Fibroblast of lung (primary cell): ENCODE data around the gene SELENOO. TPM values are rescaled to one million over a fixed set of nuclear protein-coding genes. Genes with fewer than 3 reads are reported as not detected.
A peak's percentile ranks its signal among the peaks of the same experiment; 100 is the strongest.

Experiments used
- DNase-seq, 2 donors: peaks; one replicate each; pipeline versions ENCODE4 v3.0.0 to v3.0.0-alpha.2; 2010; ENCODE audit warnings: low read depth in 2 of 2
- H2AFZ ChIP-seq: 2 replicates; pipeline ENCODE4 v1.5.1; 2012; ENCODE audit warnings: low read length, control low read depth, inconsistent platforms
- H3K27ac ChIP-seq: 2 replicates; pipeline ENCODE4 v1.5.1; 2011; ENCODE audit warnings: low read length, control low read depth; ENCODE audit not compliant: insufficient read depth
- H3K27me3 ChIP-seq: 2 replicates; pipeline ENCODE4 v1.5.1; 2011; ENCODE audit warnings: mild to moderate bottlenecking, low read length; ENCODE audit not compliant: control insufficient read depth, insufficient read depth
- H3K36me3 ChIP-seq: 2 replicates; pipeline ENCODE4 v1.5.1; 2011; ENCODE audit warnings: low read length; ENCODE audit not compliant: control insufficient read depth, insufficient read depth
- H3K4me1 ChIP-seq: 2 replicates; pipeline ENCODE4 v1.5.1; 2011; ENCODE audit warnings: low read length; ENCODE audit not compliant: control insufficient read depth, insufficient read depth; ENCODE audit errors: extremely low read depth
- H3K4me2 ChIP-seq: 2 replicates; pipeline ENCODE4 v1.5.1; 2011; ENCODE audit warnings: low read length, control low read depth; ENCODE audit not compliant: insufficient read depth; ENCODE audit errors: extremely low read depth
- H3K4me3 ChIP-seq, 4 experiments: fragments of 200-600 bp in 1 of 4; sonication (generic) in 1 of 4; replicated peaks in 1 of 4; 2 replicates each; pipeline ENCODE4 v1.5.1; 2011 to 2016; ENCODE audit warnings: low read length in 4 of 4, low read depth in 3 of 4, mild to moderate bottlenecking in 3 of 4, control low read depth in 2 of 4, inconsistent platforms in 1 of 4, mixed read lengths in 1 of 4; ENCODE audit not compliant: insufficient read depth in 1 of 4; ENCODE audit errors: control extremely low read depth in 1 of 4
- H3K79me2 ChIP-seq: 2 replicates; pipeline ENCODE4 v1.5.1; 2012; ENCODE audit warnings: mild to moderate bottlenecking, low read length, inconsistent platforms; ENCODE audit not compliant: control insufficient read depth, insufficient read depth
- H3K9ac ChIP-seq: 2 replicates; pipeline ENCODE4 v1.5.1; 2011; ENCODE audit warnings: mild to moderate bottlenecking, low read length, control low read depth; ENCODE audit not compliant: insufficient read depth
- H3K9me3 ChIP-seq: 2 replicates; pipeline ENCODE4 v1.5.1; 2012; ENCODE audit warnings: low read depth, low read length; ENCODE audit not compliant: control insufficient read depth, insufficient read depth
- H4K20me1 ChIP-seq: 2 replicates; pipeline ENCODE4 v1.5.1; 2011; ENCODE audit warnings: low read length; ENCODE audit not compliant: control insufficient read depth, insufficient read depth; ENCODE audit errors: extremely low read depth
- EZH2 ChIP-seq: IDR thresholded peaks from 2 replicates; pipeline ENCODE4 v1.5.1; 2012; ENCODE audit warnings: low read length, control low read depth, mild to moderate bottlenecking; ENCODE audit errors: missing control alignments
- polyA plus RNA-seq, 2 donors: library from polyadenylated mRNA; depleted of rRNA in 1 of 2; stranded (reverse) in 1 of 2; unstranded in 1 of 2; fragments of >200 nt; gene quantifications; 2 replicates each; pipeline ENCODE4 v1.2.1, GENCODE V29; 2011 to 2012; ENCODE audit warnings: missing spikeins in 1 of 2
- total RNA-seq: library from RNA; depleted of rRNA; stranded (reverse); fragments of >200 nt; gene quantifications from 2 replicates; pipeline ENCODE4 v1.2.1, GENCODE V29; 2014
- TF ChIP-seq, protein P1 (sequence below), 2 donors: IDR thresholded peaks in 1 of 2; conservative IDR thresholded peaks in 1 of 2; 1 replicate in 1 of 2; 2 replicates in 1 of 2; pipeline ENCODE4 v1.5.1; 2011 to 2012; ENCODE audit warnings: low read length in 2 of 2, control low read depth in 1 of 2, inconsistent platforms in 1 of 2, low read depth in 1 of 2, mild to moderate bottlenecking in 1 of 2

SELENOO gene
- total and polyA plus RNA-seq, 2 donors (not counting 1 experiment from before 2014, with no cell fraction given): 8.3 to 20.1 TPM

DNA sequence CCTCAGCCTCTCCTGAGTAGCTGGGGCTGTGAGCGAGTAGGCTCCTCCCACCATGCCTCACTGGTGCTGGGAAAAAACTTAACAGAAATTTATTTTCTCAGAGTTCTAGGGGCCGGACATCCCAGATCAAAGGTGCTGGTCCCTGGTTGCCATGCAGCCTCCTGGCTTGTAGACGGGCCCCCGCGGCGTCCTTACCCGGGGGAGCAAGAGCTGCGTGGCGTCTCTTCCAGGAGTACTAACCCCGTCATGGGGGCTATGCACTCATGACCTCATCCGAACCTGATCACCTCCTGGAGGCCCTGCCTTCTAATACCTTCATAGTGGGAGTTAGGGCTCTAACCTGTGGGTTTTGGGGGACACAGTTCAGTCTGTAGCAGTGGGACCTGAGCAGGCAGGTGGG, 12.5 kb upstream of the SELENOO start:
- Histone ChIP-seq H3K4me2 (no peak overlapping the region), H4K20me1 (no peaks in the 10 kb centered on the region), H3K9ac (no peak overlapping the region), H3K79me2 (peaks cover 46% of the 10 kb centered on the region), H3K4me3 (no peak overlapping the region), H3K9me3 (no peaks in the 10 kb centered on the region), H3K27ac (no peak overlapping the region), H3K36me3 (peaks cover 7% of the 10 kb centered on the region), H3K27me3 (no peaks in the 10 kb centered on the region), H2AFZ (no peak overlapping the region), H3K4me1 (peaks cover 17% of the 10 kb centered on the region)
- no peak for TF ChIP-seq EZH2
- TF ChIP-seq, protein P1, sequence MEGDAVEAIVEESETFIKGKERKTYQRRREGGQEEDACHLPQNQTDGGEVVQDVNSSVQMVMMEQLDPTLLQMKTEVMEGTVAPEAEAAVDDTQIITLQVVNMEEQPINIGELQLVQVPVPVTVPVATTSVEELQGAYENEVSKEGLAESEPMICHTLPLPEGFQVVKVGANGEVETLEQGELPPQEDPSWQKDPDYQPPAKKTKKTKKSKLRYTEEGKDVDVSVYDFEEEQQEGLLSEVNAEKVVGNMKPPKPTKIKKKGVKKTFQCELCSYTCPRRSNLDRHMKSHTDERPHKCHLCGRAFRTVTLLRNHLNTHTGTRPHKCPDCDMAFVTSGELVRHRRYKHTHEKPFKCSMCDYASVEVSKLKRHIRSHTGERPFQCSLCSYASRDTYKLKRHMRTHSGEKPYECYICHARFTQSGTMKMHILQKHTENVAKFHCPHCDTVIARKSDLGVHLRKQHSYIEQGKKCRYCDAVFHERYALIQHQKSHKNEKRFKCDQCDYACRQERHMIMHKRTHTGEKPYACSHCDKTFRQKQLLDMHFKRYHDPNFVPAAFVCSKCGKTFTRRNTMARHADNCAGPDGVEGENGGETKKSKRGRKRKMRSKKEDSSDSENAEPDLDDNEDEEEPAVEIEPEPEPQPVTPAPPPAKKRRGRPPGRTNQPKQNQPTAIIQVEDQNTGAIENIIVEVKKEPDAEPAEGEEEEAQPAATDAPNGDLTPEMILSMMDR (conservative IDR thresholded peaks at IDR 0.05 in 1 of 2, IDR thresholded peaks at IDR 0.05 in 1 of 2; ENCODE audit: low read depth in 1 of 2, low read length in 2 of 2): no peak
- DNase-seq: no peak

- H4K20me1 ChIP-seq: no peaks in the 10 kb centered on the region
- H3K9ac ChIP-seq: no peak overlapping the region
- peaks cover 11% of the 10 kb centered on the region for H3K36me3 ChIP-seq
- DNase-seq: no peak
- H3K4me2 ChIP-seq: no peak overlapping the region
- H3K4me1 ChIP-seq: peaks cover 14% of the 10 kb centered on the region
- H2AFZ ChIP-seq: no peak overlapping the region
- H3K9me3 ChIP-seq: no peaks in the 10 kb centered on the region
- H3K27ac ChIP-seq: no peak overlapping the region
- H3K27me3 ChIP-seq: no peaks in the 10 kb centered on the region
- no peak for TF ChIP-seq EZH2
- TF ChIP-seq, protein P1 (conservative IDR thresholded peaks at IDR 0.05 in 1 of 2, IDR thresholded peaks at IDR 0.05 in 1 of 2; ENCODE audit: low read depth in 1 of 2, low read length in 2 of 2): no peak
- peaks cover 46% of the 10 kb centered on the region for H3K79me2 ChIP-seq
- no peak overlapping the region for H3K4me3 ChIP-seq
Measured at GRCh38 chr22:50189184-50189848, 11.5 kb upstream of the SELENOO start.

GRCh38 chr22:50189849-50190181, 11.0 kb upstream of the SELENOO start:
- H2AFZ ChIP-seq: no peak overlapping the region
- no peak overlapping the region for H3K9ac ChIP-seq
- H3K36me3 ChIP-seq: peaks cover 15% of the 10 kb centered on the region

More at GRCh38 chr22:50189849-50190181, 11.0 kb upstream of the SELENOO start:
- H4K20me1 ChIP-seq: no peaks in the 10 kb centered on the region
- DNase-seq: peak in 1 of 2 donors; percentile 33
- H3K9me3 ChIP-seq: no peaks in the 10 kb centered on the region
- TF ChIP-seq, protein P1 (conservative IDR thresholded peaks at IDR 0.05 in 1 of 2, IDR thresholded peaks at IDR 0.05 in 1 of 2; ENCODE audit: low read depth in 1 of 2, low read length in 2 of 2): no peak
- no peak for TF ChIP-seq EZH2
- H3K4me1 ChIP-seq: peaks cover 14% of the 10 kb centered on the region
- H3K4me3 ChIP-seq: peak overlapping the region in 1 of 4 experiments; percentile 55
- H3K27ac ChIP-seq: peak overlapping the region; percentile 23
- H3K79me2 ChIP-seq: peaks cover 46% of the 10 kb centered on the region
- H3K27me3 ChIP-seq: no peaks in the 10 kb centered on the region
- H3K4me2 ChIP-seq: peak overlapping the region; percentile 20
